VCaP (cell line): ENCODE data around the gene P3H3.

ENCODE experiments used
- H3K27ac ChIP-seq: fragments of 450-650 bp; 2 replicates; pipeline ENCODE4 v1.5.1; 2017
- TF ChIP-seq, protein P1 (sequence below): fragments of 450-650 bp; conservative IDR thresholded peaks from 2 replicates; pipeline ENCODE4 v1.5.1; 2017; ENCODE audit warnings: mild to moderate bottlenecking, moderate library complexity

Gene P3H3

DNA sequence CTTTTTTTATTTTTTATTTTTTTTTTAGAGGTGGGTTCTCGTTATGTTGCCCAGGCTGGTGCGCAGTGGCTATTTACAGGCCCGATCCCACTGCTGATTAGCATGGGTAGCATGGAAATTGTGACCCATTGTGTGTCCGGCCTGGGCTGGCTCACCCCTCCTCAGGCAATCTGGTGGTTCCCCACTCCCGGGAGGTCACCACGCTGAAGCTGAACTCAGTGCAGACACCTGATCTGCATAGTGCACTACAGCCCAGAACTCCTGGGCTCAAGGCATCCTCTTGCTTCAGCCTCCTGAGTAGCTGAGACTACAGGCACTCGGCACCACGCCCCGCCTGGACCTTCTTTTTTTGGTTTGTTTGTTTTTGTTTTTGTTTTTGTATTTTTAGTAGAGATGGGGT is 44.4 kb upstream of the P3H3 start:
- TF ChIP-seq, protein P1, sequence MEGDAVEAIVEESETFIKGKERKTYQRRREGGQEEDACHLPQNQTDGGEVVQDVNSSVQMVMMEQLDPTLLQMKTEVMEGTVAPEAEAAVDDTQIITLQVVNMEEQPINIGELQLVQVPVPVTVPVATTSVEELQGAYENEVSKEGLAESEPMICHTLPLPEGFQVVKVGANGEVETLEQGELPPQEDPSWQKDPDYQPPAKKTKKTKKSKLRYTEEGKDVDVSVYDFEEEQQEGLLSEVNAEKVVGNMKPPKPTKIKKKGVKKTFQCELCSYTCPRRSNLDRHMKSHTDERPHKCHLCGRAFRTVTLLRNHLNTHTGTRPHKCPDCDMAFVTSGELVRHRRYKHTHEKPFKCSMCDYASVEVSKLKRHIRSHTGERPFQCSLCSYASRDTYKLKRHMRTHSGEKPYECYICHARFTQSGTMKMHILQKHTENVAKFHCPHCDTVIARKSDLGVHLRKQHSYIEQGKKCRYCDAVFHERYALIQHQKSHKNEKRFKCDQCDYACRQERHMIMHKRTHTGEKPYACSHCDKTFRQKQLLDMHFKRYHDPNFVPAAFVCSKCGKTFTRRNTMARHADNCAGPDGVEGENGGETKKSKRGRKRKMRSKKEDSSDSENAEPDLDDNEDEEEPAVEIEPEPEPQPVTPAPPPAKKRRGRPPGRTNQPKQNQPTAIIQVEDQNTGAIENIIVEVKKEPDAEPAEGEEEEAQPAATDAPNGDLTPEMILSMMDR: no peak
- H3K27ac ChIP-seq: no peak overlapping the region

DNA sequence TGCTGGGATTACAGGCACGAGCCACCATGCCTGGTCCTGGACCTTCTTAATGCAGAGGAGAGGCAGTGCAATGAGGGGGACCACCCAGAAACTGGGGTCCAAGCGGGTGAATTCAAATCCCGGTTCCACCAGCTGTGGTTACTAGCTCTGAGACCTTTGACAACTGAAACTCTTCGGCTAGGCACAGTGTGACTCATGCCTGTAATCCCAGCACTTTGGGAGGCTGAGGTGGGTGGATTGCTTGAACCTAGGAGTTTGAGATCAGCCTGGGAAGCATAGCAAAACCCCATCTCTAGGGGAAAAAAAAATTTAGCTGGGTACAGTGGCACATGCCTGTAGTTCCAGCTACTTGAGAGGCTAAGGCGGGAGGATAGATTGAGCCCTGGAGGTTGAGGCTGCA is 43.9 kb upstream of the P3H3 start:
- no peak overlapping the region for H3K27ac ChIP-seq

DNA sequence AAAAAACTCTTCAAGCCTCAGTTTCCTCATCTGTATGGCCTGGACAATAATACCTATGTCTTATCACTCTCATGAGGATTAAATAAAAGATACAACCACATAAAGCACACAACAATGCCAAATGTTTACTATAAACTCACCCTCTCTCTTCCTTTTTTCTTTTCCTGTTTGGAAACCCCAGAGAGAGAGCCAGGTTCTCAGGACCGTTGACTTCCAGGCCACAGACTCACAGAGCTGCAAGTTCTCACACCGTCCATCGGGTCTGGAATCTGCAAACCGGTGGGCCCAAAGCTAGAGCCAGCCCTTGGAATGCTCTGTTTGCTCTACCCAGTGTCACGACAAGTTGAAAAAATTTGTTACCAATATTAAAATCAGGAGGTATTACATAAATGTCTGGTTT is 43.4 kb upstream of the P3H3 start:
- H3K27ac ChIP-seq: no peak overlapping the region
- TF ChIP-seq, protein P1: no peak

More for the DNA sequence above, 43.9 kb upstream of the P3H3 start:
- TF ChIP-seq, protein P1: no peak

DNA sequence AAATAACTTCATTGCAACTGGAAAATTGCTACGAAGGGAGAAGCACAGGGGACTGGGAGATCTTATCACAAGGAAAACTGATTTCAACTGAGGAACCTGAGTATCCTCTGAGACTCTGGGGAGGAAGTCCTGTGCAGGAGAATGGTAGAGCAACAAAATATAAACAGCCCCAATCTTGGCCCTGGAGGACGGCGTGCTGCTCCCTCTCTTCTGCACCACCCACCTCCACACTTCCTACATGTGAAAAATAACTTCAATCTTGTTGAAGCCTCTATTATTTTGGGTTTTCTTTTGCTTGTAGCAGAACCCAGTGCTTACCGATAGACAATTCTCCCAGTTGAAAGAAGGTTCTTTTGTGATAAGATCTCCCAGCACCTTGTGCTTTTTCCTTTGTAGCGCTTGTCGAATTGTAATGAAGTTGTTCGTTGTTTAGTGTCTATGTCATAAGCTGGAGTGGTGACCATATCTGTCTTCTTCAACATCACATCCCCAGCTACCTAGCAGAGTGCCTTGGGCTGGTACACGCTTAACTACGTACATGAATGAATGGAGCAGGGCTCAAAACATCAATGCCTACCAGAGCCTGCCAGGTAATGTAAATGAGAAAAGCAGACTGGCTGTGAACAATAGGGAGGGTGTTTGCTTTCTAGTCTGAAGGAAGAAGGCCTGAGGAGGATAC is 41.7 kb upstream of the P3H3 start:
- H3K27ac ChIP-seq: no peak overlapping the region
- TF ChIP-seq, protein P1: no peak

DNA sequence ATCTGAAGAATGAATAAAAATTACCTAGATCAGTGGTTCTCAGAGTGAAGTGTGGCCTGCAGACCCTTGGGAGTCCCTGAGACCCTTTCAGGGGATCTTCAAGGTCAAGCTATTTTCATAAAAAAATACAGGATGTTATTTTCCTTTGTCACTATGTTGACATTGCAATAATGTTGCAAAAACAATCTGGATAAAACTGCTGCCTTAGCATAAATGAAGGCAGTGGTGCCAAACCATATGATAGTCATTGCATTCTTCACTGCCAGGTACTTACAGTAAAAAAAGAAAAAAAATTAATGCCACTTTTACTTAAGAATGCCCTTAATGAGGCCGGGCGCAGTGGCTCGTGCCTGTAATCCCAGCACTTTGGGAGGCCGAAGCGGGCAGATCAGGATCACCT is 40.9 kb upstream of the P3H3 start:
- TF ChIP-seq, protein P1: no peak
- H3K27ac ChIP-seq: no peak overlapping the region

DNA sequence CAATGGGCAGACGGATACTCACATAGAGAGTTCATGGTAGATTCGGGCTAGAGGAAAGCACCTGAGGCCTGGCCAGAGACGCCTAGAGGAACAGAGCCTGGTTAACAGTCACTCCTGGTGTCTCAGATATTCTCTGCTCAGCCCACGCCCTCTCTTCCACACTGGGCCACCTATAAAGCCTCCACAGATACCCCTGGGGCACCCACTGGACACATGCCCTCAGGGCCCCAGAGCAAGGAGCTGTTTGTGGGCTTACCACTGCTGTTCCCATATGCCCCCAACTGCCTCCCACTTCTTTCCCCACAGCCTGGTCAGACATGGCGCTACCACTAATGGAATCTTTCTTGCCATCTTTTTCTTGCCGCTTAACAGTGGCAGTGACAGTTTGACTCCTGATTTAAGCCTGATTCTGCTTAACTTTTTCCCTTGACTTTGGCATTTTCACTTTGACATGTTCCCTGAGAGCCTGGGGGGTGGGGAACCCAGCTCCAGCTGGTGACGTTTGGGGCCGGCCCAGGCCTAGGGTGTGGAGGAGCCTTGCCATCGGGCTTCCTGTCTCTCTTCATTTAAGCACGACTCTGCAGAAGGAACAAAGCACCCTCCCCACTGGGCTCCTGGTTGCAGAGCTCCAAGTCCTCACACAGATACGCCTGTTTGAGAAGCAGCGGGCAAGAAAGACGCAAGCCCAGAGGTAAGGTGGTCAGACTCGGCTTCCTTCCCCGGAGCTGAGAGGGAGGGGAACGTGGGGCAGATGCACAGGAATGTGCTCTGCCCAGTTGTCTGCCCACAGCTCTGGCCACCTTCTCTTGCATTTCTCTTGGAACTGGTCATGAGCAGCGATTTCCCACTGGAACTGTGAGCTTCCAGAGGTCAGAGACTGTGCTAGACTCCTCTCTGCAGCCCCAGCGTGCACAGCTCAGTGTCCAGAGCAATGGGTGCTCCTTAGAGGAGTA is 39.0 kb upstream of the P3H3 start, which contains the start of gene CD4:
Gene CD4, plus strand, starts transcription at position 557 of the 953 bp plus-strand sequence. CDS start 10,611 bp downstream, outside the sequence.
- no peak within 1 kb of the TSS for H3K27ac ChIP-seq
- TF ChIP-seq, protein P1: no peak

DNA sequence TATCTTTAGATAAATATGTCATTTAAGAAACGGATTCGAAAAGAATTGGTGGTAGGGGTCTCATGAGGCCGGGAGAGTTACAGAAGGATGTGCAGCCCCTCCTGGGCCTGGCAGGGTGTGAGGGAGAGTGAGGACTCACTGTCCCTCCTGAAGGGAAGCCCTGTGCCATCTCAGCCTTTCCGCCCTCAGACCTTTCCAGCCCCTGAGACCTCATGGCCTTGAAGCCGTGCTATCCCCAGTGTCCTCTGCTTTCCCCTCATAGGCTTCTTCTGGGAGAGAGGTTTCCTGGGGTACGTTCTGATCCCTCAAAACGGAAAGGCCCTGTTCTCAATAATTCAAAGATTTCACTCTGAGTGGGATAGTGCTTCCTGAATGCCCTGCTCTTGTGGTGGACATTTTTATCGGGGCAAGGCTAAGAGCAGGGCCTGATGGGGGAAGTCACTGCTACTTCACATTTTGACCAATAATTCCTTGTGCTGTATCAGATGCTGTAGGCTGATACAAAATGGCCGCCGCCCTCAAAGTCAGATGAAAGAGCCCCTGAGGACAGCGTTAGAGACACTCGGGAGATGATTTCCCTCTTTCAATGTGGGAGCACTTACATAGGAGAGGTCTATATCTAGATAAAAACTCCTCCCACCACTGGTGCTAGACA is 37.6 kb upstream of the P3H3 start:
- H3K27ac ChIP-seq: no peak overlapping the region
- TF ChIP-seq, protein P1: no peak
